Left colon (tissue), 2 donors: ENCODE results near the gene TSC22D3. TPM values are rescaled to one million over a fixed set of nuclear protein-coding genes. Genes with fewer than 3 reads are reported as not detected.

Source experiments
- ATAC-seq: fragments of 200-7000 bp; cut with Tn5 transposase; one replicate; pipeline ENCODE4 v1.9.1; 2020; ENCODE audit warnings: mild to moderate bottlenecking, moderate library complexity
- DNase-seq, 2 donors: peaks; one replicate each; pipeline ENCODE4 v3.0.0-alpha.2; 2020
- intact Hi-C, 2 donors: fragments of 100-400 bp; cut with DNase I in 1 of 2; cut with micrococcal nuclease in 1 of 2; formaldehyde crosslinking; loops; one replicate each; pipeline versions ENCODE4 v1.11.2 to v1.14.0; 2022; cut with DNase I, micrococcal nuclease
- total RNA-seq, 2 donors: library from RNA; stranded (reverse); fragmentation: NEBNext Ultra II Directional; extraction: Animal tissue kit (Norgen Biotek cat#: 25700); gene quantifications; one replicate each; pipeline ENCODE4 v1.2.1, GENCODE V29; 2021
- donor health status: DM: no; HTN: no; CAD: no.
- donor health status: DM: yes; HTN: yes; CAD: no.

The TSC22D3 gene
- total RNA-seq, 2 donors from 2014 or later = 33.0 to 106 TPM

- ATAC-seq (no peak), DNase-seq (no peak)
- intact Hi-C loops = no loop called here
Observed at GRCh38 chrX:107764845-107765608, 10.6 kb downstream of the TSC22D3 start.

- ATAC-seq (no peak), DNase-seq (no peak)
- intact Hi-C loops = no loop called here
Observed at GRCh38 chrX:107763647-107764046, 11.9 kb downstream of the TSC22D3 start.

DNA sequence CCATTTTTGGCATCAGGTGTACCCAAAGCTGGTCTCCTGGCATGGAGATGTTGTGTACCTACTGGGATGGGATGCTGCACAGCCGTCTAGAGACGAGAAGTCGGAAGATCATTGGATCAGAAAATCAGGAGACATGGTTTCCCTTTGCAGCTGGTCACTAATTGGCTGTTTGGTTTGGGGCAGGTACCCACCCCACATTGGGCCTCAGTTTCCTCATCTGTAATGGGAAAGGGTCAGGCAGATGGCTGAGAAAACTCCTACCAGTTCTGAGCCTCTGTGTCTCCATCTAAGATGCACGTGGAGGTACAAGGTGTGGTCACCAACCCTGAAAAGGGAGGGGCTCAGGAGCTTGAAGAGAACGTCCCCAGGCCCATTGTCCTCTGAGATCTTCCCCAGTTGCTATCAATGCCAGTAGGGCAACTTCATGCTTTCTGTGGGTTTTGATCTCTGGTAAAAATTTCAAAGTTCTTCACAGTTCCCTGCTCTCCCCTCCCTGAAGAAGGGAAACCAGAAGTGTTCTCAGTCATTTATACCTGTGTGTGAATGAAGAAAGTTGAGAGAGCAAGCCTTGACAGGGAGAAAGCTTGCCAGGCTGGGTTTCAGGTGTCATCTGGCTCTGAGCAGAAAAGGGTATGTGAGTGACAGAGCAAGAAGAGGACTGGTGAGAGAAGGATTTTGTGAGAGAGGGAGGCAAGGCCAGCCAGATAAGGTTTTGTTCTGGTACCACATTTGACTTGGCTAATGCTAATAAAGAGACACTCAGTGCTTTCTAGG, 15.1 kb downstream of the TSC22D3 start:
- DNase-seq (no peak), ATAC-seq (no peak)
- intact Hi-C loops = no loop called here

DNA sequence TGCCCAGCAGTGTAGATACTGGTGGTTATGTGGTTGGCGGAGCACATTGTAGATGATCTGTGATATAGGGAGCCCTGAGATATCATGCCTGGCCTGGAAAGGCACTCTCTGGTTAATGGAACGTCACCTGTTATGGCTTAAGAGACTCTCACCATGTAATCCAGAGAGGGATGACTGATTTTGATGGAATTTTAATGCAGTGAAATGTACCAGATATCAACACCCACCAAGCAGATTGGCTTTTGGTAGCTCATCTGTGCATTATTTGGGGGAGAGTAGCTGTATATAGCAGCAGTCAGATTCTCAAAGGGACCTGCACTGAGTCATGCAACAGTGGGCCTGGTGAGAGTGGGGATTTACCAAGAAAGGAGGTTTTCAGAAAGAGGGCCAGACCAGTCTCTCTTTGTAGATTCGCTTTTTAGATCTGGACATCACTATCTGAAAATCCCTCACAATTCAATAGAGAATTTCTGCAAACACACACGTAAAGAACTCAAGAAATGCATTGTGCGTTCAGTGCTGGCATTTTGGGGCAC, 17.3 kb downstream of the TSC22D3 start:
- no peak for DNase-seq
- ATAC-seq = no peak
- intact Hi-C loops = no loop called here

GRCh38 chrX:107755721-107756120, 19.9 kb downstream of the TSC22D3 start:
- DNase-seq (no peak), ATAC-seq (no peak)
- intact Hi-C loops = no loop called here

GRCh38 chrX:107753187-107753586, 22.4 kb downstream of the TSC22D3 start:
- intact Hi-C loops = no loop called here
- ATAC-seq = no peak
- no peak for DNase-seq

GRCh38 chrX:107752714-107753113, 22.9 kb downstream of the TSC22D3 start:
- ATAC-seq (no peak), DNase-seq (no peak)
- intact Hi-C loops = no loop called here

GRCh38 chrX:107752043-107752442, 23.5 kb downstream of the TSC22D3 start:
- ATAC-seq (no peak), DNase-seq (no peak)
- intact Hi-C loops = no loop called here

DNA sequence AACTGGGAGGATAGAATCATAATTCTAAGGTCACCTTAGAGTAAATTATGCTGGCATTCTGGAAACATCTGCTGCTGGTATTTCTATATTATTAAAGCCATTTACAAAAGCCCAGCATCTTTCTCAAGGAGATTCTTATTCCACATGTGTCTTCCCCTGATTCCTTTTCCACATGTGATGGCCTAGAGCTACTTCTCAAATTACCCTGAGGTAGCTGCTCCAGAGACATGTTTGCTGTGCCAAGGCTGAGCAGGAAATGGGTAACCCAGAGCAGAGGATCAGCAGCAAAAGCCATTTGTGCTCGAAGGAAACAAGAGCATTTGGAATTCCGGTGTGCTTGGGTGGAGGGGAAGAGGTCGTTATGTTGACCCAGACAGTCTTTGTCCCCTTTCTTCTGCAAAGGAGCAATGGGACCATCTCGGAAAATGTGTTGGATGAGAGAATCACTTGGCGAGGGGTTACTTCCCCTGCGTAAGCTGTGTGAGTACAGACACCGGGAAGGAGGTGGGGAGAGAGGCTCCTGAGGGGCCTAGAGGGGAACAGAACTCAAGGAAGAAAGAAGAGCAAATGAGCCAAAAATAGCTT, 24.6 kb downstream of the TSC22D3 start:
- no peak for ATAC-seq
- DNase-seq = no peak

DNA sequence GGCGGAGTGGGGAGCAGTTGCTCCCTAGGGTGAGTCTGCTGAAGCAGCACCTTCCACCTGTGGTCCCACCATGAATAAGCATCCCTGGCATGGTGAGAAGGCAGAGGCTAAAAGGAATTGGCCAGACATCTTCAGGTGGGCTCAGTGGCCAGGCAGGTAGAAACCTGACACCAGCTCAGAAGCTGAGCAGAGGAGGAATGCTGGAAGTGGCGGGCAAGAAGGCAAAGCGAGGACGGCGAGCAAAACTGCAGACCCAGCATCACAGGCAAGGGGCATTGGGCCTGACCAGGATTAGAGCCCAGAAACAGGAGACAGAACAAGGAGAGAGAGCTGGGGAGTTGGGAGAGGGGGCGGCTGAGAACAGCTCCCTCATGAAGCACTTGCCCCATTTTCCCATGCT, 25.3 kb downstream of the TSC22D3 start:
- DNase-seq (no peak), ATAC-seq (no peak)
- intact Hi-C loops = no loop called here

More for the DNA sequence above, 24.6 kb downstream of the TSC22D3 start:
- intact Hi-C loops = no loop called here

DNA sequence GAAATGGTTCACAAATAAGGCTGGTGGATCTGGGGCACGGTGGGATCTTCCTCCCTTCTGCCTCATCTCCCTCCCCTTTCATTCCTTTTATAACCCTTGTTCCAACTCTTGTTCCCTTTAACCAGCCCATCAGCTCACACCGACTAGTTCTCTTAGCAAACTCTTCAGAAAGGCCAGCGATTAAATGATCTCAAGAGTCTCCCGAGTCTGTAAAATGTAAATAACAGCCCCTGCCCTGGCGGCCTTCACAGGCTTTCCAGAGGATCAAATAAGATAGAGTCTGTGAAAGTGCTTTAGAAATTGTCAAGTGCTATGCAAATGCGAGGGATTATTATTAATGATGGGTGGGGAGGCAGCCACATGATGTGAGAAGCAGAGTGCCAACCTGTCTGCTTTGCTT, 27.1 kb downstream of the TSC22D3 start:
- ATAC-seq (no peak), DNase-seq (no peak)
- intact Hi-C loops = no loop called here

DNA sequence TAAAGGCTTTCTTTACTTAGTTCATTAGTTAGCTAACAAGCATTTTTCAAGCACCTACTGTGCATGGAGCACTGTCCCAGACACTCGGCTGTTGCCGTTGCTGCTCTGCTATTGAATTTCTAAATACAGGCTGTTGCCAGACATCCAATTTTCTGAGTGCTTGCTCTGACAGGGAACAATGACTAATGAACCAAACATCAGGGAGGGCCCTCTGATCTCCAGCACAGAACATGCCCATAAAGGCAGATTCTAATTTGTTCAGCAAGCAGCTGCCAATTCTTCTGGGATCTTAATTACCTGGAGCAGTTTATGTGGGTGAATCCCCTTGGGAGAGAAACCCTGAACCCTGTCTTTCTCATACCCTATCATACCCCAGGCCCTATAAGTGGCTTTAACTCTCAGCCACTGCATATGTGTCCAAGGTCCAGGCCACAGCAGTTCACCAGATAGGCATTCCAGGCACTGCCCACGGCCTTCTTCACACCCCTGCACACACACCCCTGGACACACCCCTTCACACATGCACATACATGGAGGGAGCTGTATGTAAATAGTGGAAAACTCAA, 27.9 kb downstream of the TSC22D3 start:
- intact Hi-C loops = no loop called here

DNA sequence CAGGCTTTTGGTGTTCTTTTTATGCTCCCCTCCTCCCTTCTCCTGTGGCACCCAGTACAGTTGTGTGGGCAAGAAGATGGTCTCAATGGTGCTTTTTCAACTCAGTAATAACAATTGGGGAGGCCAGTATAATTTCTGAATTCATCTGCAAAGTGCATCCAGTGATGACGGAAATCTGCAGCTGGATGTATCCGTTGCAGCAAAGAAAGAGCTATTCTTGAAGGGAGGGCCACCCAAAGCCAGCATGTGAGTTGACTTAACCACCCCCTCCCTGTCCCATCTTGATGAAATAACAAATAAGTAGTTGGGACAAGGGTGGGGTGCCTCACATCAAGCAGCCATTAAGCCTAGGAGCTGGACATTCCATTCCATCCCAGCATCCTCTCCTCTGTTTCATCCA, 30.7 kb downstream of the TSC22D3 start:
- no peak for DNase-seq
- intact Hi-C loops = no loop called here
- no peak for ATAC-seq

More for the DNA sequence above, 27.9 kb downstream of the TSC22D3 start:
- ATAC-seq (peak; percentile 87), DNase-seq (peak; percentile 23 to 43)

GRCh38 chrX:107743995-107744394, 31.6 kb downstream of the TSC22D3 start:
- ATAC-seq = no peak
- no peak for DNase-seq
- intact Hi-C loops = no loop called here

GRCh38 chrX:107742700-107743191, 32.8 kb downstream of the TSC22D3 start:
- ATAC-seq (peak; percentile 58), DNase-seq (peak in 1 of 2 donors; percentile 44)
- intact Hi-C loops = no loop called here

GRCh38 chrX:107741404-107741790, 34.2 kb downstream of the TSC22D3 start:
- DNase-seq = peak in 1 of 2 donors; percentile 15

DNA sequence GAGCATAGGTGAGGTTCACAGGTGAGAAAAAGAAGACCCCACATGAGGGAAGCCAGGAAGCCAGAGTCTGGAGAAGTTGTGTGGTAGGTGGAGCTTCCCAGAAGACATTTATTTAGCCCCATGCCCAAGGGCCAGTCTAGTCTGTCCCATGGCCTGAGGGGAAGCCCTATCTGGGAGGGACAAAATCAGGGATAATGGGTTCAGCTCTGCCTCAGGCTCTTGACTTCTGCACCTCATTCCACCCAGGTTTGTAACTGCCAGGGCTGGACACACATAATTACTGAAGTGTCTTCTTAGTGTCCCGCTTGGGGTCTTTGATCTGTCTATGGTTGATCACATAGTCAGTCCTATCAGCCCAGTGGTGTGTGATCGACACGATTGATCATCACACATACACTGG, 36.0 kb downstream of the TSC22D3 start:
- ATAC-seq = no peak
- intact Hi-C loops = no loop called here

More at GRCh38 chrX:107741404-107741790, 34.2 kb downstream of the TSC22D3 start:
- intact Hi-C loops = no loop called here
- ATAC-seq = no peak

GRCh38 chrX:107738768-107739167, 36.8 kb downstream of the TSC22D3 start:
- intact Hi-C loops = no loop called here
- no peak for DNase-seq
- no peak for ATAC-seq

More for the DNA sequence above, 36.0 kb downstream of the TSC22D3 start:
- DNase-seq = no peak

- DNase-seq = no peak
- intact Hi-C loops = no loop called here
- ATAC-seq = no peak
Observed at GRCh38 chrX:107738272-107738671, 37.3 kb downstream of the TSC22D3 start.
